Epithelial cell of proximal tubule (primary cell): ENCODE data around the gene BLMH. TPM values are rescaled to one million over a fixed set of nuclear protein-coding genes. Genes with fewer than 3 reads are reported as not detected.
A peak's percentile ranks its signal among the peaks of the same experiment; 100 is the strongest.

Source experiments
- DNase-seq: peaks from one replicate; pipeline ENCODE4 v3.0.0-alpha.2; 2011; ENCODE audit warnings: low read depth
- H3K4me3 ChIP-seq: 2 replicates; pipeline ENCODE4 v1.5.1; 2011; ENCODE audit warnings: low read depth, mild to moderate bottlenecking, low read length
- total RNA-seq: library from RNA; depleted of rRNA; stranded (reverse); fragments of >200 nt; gene quantifications from 2 replicates; pipeline ENCODE4 v1.2.3, GENCODE V29; 2015
- TF ChIP-seq, protein P1 (sequence below): conservative IDR thresholded peaks from 2 replicates; pipeline ENCODE4 v1.5.1; 2012; ENCODE audit warnings: low read depth, mild to moderate bottlenecking, low read length

Gene BLMH, protein sequence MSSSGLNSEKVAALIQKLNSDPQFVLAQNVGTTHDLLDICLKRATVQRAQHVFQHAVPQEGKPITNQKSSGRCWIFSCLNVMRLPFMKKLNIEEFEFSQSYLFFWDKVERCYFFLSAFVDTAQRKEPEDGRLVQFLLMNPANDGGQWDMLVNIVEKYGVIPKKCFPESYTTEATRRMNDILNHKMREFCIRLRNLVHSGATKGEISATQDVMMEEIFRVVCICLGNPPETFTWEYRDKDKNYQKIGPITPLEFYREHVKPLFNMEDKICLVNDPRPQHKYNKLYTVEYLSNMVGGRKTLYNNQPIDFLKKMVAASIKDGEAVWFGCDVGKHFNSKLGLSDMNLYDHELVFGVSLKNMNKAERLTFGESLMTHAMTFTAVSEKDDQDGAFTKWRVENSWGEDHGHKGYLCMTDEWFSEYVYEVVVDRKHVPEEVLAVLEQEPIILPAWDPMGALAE
- 16.8 and 24.7 TPM in 2 replicates for total RNA-seq

DNA sequence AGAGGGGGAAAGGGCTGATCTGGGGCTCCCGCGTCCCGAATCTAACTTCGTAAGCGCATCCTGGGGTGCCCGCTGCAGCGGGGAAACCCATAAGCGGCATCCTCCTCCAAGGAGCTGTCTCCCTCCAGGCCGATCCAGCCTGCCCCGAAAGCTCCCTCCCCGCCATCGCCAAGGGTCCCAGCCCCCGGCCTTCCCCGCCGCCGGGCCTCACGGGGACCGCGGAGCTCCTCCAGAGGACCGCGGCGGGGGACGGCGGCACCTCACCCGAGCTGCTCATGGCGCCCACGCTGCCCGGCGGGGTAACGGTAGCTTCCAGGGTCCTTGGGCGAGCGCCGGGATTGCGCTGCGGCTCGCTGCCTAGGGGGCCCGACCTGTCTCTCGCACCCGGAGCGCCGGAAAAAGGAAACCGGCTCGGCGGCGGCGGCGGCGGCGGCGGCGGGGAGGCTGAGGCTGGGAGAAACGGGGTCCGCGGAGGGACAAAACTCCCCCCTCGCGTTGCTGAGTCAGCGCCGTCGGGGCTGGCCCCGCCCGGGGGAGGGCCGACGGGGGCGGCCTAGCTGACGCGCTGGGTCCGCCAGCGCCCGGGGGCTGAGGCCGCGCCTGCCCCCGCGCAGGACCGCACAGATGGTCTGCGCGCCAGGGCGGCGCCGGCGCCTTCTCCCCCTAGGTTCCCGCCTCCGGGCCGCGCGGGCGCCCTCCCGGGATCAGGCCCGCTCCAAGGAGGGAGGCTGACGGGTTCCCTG is at the start of gene BLMH:
Gene BLMH, minus strand, starts transcription at position 402 of the 743 bp plus-strand sequence. Its CDS starts 125 bp downstream, at position 277.
- TF ChIP-seq, protein P1, sequence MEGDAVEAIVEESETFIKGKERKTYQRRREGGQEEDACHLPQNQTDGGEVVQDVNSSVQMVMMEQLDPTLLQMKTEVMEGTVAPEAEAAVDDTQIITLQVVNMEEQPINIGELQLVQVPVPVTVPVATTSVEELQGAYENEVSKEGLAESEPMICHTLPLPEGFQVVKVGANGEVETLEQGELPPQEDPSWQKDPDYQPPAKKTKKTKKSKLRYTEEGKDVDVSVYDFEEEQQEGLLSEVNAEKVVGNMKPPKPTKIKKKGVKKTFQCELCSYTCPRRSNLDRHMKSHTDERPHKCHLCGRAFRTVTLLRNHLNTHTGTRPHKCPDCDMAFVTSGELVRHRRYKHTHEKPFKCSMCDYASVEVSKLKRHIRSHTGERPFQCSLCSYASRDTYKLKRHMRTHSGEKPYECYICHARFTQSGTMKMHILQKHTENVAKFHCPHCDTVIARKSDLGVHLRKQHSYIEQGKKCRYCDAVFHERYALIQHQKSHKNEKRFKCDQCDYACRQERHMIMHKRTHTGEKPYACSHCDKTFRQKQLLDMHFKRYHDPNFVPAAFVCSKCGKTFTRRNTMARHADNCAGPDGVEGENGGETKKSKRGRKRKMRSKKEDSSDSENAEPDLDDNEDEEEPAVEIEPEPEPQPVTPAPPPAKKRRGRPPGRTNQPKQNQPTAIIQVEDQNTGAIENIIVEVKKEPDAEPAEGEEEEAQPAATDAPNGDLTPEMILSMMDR = no peak
- peak within 1 kb of the TSS; percentile 67 for H3K4me3 ChIP-seq
- no peak for DNase-seq

DNA sequence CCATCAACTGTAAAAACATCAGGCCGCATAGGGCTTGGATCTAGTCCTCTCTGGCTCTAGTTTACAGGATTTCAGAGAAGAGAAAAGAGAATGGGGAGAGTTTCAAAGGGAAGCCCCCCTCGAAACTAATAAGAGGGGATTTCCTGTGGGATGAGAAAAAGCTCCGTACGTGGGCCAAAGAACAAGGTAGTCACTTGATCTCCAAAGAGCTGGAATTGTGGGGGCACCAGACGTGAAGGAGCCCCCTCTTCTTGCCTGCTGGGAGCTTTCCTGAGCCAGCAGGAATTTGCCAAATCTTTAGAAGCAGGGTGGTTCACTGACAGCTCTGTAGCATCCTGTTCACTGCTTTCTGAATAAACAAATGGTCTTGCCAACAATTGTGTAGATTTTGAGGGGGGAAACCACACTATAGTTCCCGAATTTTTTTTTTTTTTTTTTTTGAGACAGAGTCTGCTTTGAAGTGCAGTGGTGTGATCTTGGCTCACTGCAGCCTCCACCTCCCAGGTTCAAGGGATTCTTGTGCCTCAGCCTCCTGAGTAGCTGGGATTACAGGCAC is 49.1 kb upstream of the BLMH start:
- no peak for DNase-seq
- TF ChIP-seq, protein P1 = no peak
- H3K4me3 ChIP-seq = no peak overlapping the region

DNA sequence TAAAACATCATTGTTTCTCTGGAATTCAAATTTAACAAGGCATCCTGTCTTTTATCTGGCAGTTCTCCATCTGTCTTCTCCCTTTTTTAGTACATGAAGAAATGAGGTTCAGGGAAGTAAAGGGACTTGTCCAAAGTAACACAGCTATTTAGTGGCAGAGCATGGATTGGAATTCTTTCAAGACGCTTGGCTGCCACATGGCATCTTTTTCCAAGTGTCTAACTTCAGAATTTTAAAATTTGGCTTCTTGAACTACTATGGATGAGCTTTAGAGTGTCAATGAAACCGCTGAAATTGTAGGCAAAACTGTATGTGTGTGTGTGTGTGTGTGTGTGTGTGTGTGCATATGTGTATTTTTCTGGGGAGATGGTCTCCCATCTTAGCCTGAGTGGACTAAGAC is 47.3 kb upstream of the BLMH start:
- no peak for DNase-seq
- TF ChIP-seq, protein P1 = no peak
- H3K4me3 ChIP-seq = no peak overlapping the region

DNA sequence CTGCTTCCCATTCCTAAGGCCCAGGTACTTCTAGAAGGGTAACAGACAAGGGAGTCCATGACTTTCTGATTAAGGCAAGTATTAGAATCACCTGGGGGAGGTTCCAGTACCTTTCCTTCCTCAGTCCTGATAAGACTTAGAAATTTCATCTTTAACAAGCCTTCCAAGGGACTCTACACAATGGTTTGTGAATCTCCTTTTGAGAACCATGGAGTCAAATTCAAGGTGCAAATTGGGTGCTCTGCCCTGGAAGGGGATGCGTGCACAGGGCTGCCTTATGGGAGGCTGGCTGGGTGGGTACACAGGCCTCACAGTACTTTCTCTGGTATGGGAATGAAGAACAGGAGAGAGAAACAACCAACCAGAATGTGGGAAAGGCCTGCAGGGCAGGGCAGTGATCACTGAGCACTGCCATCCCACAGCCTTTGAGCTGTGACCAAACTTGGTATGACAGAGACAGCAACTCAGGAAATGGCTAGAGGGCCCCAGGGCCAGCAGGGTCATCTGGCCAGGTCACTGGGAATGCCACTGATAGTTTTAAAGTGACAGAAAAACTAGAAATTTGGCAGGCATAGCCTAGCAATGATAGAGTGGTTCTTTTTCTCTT is 45.8 kb upstream of the BLMH start:
- no peak overlapping the region for H3K4me3 ChIP-seq
- TF ChIP-seq, protein P1 = no peak
- no peak for DNase-seq

DNA sequence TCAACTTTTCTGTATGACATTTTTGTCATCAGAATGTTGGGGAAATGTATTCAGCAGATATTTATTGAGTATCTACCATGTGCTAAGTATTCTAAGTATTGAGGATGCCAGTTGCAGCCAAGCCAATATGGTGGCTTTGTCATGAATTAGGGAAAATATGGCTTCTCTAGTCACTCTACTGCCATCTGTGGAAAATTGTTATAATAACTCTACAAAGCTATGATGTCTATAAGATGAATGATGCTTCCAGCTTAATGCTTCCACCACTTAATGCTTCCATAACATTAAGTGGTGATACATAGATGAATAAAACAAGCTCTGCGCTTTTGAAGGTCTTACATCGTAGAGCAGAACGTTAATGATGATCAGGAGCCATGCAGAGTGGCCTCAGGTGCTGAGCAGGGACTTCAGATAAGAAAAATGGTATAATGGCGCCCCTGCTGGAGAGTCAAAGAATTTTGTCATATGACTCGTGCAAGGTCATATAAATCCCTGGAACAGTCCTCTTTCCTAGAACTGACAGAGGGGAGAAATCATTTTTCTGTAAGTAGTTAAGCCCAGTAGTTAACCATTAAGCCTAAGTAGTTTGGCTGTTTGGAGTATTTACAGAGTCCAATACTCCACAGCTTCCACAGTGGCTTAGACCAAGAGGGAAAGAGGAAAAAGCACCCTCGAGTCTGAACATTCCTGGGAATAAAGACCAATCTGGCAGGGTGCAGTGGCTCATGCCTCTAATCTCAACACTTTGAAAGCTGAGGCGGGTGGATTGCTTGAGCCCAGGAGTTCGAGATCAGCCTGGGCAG is 44.8 kb upstream of the BLMH start:
- peak; percentile 91 for DNase-seq
- no peak overlapping the region for H3K4me3 ChIP-seq
- TF ChIP-seq, protein P1 = peak; percentile 69

DNA sequence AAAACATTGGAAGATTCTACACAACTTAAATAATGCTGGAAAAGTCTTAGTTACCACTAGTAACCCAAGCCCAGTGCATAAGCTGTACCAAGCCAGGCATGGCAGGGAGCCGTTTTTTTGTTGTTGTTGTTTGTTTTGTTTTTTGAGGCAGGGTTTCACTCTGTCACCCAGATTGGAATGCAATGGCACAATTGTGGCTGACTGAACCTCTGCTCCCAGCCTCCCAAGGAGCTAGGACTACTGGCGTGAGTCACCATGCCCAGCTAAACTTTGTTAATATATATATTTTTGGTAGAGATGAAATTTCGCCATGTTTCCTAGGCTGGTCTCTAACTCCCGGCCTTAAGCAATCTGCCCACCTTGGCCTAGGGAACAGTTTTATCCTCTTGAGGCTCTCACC is 42.7 kb upstream of the BLMH start:
- no peak for DNase-seq
- H3K4me3 ChIP-seq = no peak overlapping the region
- TF ChIP-seq, protein P1 = no peak
